WTC11 (cell line): ENCODE measurements around the gene P3H3.

Source experiments
- ARID4B ChIP-seq: sonication (generic); formaldehyde crosslinking; IDR thresholded peaks from 2 replicates; pipeline ENCODE4 v1.8.0; 2023; ENCODE audit warnings: missing genetic modification reagents, mild to moderate bottlenecking, borderline replicate concordance
- ATF6 ChIP-seq: sonication (generic); formaldehyde crosslinking; IDR thresholded peaks from 2 replicates; pipeline ENCODE4 v1.8.1; 2023; ENCODE audit warnings: mild to moderate bottlenecking, missing genetic modification reagents
- CREB1 ChIP-seq: sonication (generic); formaldehyde crosslinking; IDR thresholded peaks from 2 replicates; pipeline ENCODE4 v1.8.0; 2023; ENCODE audit warnings: mild to moderate bottlenecking, missing genetic modification reagents
- CTCF ChIP-seq: fragments of 200-600 bp; IDR thresholded peaks from 2 replicates; pipeline ENCODE4 v1.8.0; 2022; ENCODE audit warnings: antibody characterized with exemption
- ESRRA ChIP-seq: sonication (generic); formaldehyde crosslinking; IDR thresholded peaks from 2 replicates; pipeline ENCODE4 v1.8.1; 2022; ENCODE audit warnings: mild to moderate bottlenecking, missing genetic modification reagents, borderline replicate concordance
- JAZF1 ChIP-seq: fragments of 250-450 bp; sonication (Bioruptor Pico); IDR thresholded peaks from 2 replicates; pipeline ENCODE4 v1.9.0; 2021; ENCODE audit warnings: moderate library complexity, mild to moderate bottlenecking, inconsistent platforms
- MAX ChIP-seq: sonication (generic); formaldehyde crosslinking; IDR thresholded peaks from 2 replicates; pipeline ENCODE4 v1.8.0; 2022; ENCODE audit warnings: mild to moderate bottlenecking, missing genetic modification reagents
- NFYB ChIP-seq: sonication (generic); formaldehyde crosslinking; conservative IDR thresholded peaks from 2 replicates; pipeline ENCODE4 v1.8.0; 2022; ENCODE audit warnings: low read depth, missing genetic modification reagents
- RORB ChIP-seq: fragments of 250-450 bp; sonication (Bioruptor Pico); IDR thresholded peaks from 2 replicates; pipeline ENCODE4 v1.9.0; 2021; ENCODE audit warnings: mild to moderate bottlenecking
- SOX15 ChIP-seq: fragments of 250-450 bp; sonication (Bioruptor Pico); IDR thresholded peaks from 2 replicates; pipeline ENCODE4 v1.9.0; 2021; ENCODE audit warnings: mild to moderate bottlenecking
- SP1 ChIP-seq: sonication (generic); formaldehyde crosslinking; conservative IDR thresholded peaks from 2 replicates; pipeline ENCODE4 v1.8.1; 2022; ENCODE audit warnings: missing genetic modification reagents
- TEAD1 ChIP-seq: sonication (generic); formaldehyde crosslinking; IDR thresholded peaks from 2 replicates; pipeline ENCODE4 v1.8.0; 2022; ENCODE audit warnings: mild to moderate bottlenecking, missing genetic modification reagents
- USF2 ChIP-seq: sonication (generic); formaldehyde crosslinking; IDR thresholded peaks from 2 replicates; pipeline ENCODE4 v1.8.1; 2023; ENCODE audit warnings: mild to moderate bottlenecking, missing genetic modification reagents, moderate library complexity
- ZNF121 ChIP-seq: sonication (generic); formaldehyde crosslinking; IDR thresholded peaks from 2 replicates; pipeline ENCODE4 v1.8.0; 2023; ENCODE audit warnings: missing genetic modification reagents

GRCh38 chr12:6818222-6818621 lies 10.0 kb upstream of the P3H3 start:
- TF ChIP-seq ATF6 (CRISPR knock-in tag) (no peak), CTCF (no peak), JAZF1 (CRISPR knock-in tag) (no peak), USF2 (CRISPR knock-in tag) (peak; percentile 70), MAX (CRISPR knock-in tag) (peak; percentile 21; the same call in 1 of the 2 replicates), TEAD1 (CRISPR knock-in tag) (no peak), RORB (no peak), NFYB (peak; percentile 63), SP1 (CRISPR knock-in tag) (no peak), CREB1 (no peak), ESRRA (CRISPR knock-in tag) (no peak), SOX15 (CRISPR knock-in tag) (no peak), ARID4B (no peak), ZNF121 (CRISPR knock-in tag) (no peak)
